ENCODE measurements around the gene MAPKAP1.

The MAPKAP1 gene

GRCh38 chr9:125485471-125486151 is 221.4 kb downstream of the MAPKAP1 start:
- H3F3A ChIP-seq (ENCODE audit: insufficient read depth) = no peaks in the 10 kb centered on the region
- TF ChIP-seq EZH2phosphoT487 (conservative IDR thresholded peaks at IDR 0.05; ENCODE audit: low read length) = no peak
- no peak for TF ChIP-seq CTCF (IDR thresholded peaks at IDR 0.05; ENCODE audit: insufficient read depth, low read length, poor library complexity, severe bottlenecking)
- no peak overlapping the region for H3K27ac ChIP-seq (ENCODE audit: low read depth, low read length)
- H3K4me3 ChIP-seq (ENCODE audit: insufficient read depth, low read length, poor library complexity, severe bottlenecking) = no peak overlapping the region
- H3K79me2 ChIP-seq (ENCODE audit: insufficient read depth, low read length) = no peaks in the 10 kb centered on the region
- no peaks in the 10 kb centered on the region for H3K9me2 ChIP-seq (replicated peaks; ENCODE audit: insufficient read depth, low read length)
- no peaks in the 10 kb centered on the region for H3K27me3 ChIP-seq (ENCODE audit: low read length)
- no peak overlapping the region for H3K9ac ChIP-seq (ENCODE audit: low read length)
- H3K4me2 ChIP-seq (ENCODE audit: low read depth, low read length, poor library complexity, severe bottlenecking) = no peak overlapping the region
- H3K36me3 ChIP-seq (ENCODE audit: low read length) = no peaks in the 10 kb centered on the region
- no peaks in the 10 kb centered on the region for H3K9me3 ChIP-seq (ENCODE audit: insufficient read depth, low read length)
- no peak overlapping the region for H2AFZ ChIP-seq (ENCODE audit: low read depth, low read length, severe bottlenecking)
- H4K20me1 ChIP-seq (ENCODE audit: low read depth, low read length) = no peaks in the 10 kb centered on the region

- Histone ChIP-seq H3K4me2 (ENCODE audit: low read depth, low read length, poor library complexity, severe bottlenecking) (no peak overlapping the region), H2AFZ (ENCODE audit: low read depth, low read length, severe bottlenecking) (no peak overlapping the region), H3K9me3 (ENCODE audit: insufficient read depth, low read length) (no peaks in the 10 kb centered on the region), H3K27me3 (ENCODE audit: low read length) (no peaks in the 10 kb centered on the region), H4K20me1 (ENCODE audit: low read depth, low read length) (no peaks in the 10 kb centered on the region), H3K27ac (ENCODE audit: low read depth, low read length) (no peak overlapping the region), H3K9ac (ENCODE audit: low read length) (no peak overlapping the region), H3K4me3 (ENCODE audit: insufficient read depth, low read length, poor library complexity, severe bottlenecking) (no peak overlapping the region), H3K79me2 (ENCODE audit: insufficient read depth, low read length) (no peaks in the 10 kb centered on the region), H3K9me2 (replicated peaks; ENCODE audit: insufficient read depth, low read length) (no peaks in the 10 kb centered on the region), H3K36me3 (ENCODE audit: low read length) (no peaks in the 10 kb centered on the region), H3F3A (ENCODE audit: insufficient read depth) (no peaks in the 10 kb centered on the region)
- TF ChIP-seq EZH2phosphoT487 (conservative IDR thresholded peaks at IDR 0.05; ENCODE audit: low read length) (no peak), CTCF (IDR thresholded peaks at IDR 0.05; ENCODE audit: insufficient read depth, low read length, poor library complexity, severe bottlenecking) (no peak)
Measured at GRCh38 chr9:125484350-125485282, 222.4 kb downstream of the MAPKAP1 start.

GRCh38 chr9:125483697-125484096 is 223.3 kb downstream of the MAPKAP1 start:
- H3K36me3 ChIP-seq (ENCODE audit: low read length) = no peaks in the 10 kb centered on the region
- H3K27ac ChIP-seq (ENCODE audit: low read depth, low read length) = no peak overlapping the region
- no peak overlapping the region for H3K4me2 ChIP-seq (ENCODE audit: low read depth, low read length, poor library complexity, severe bottlenecking)
- no peaks in the 10 kb centered on the region for H3F3A ChIP-seq (ENCODE audit: insufficient read depth)
- no peak overlapping the region for H3K9ac ChIP-seq (ENCODE audit: low read length)
- no peaks in the 10 kb centered on the region for H3K27me3 ChIP-seq (ENCODE audit: low read length)
- no peak overlapping the region for H3K4me3 ChIP-seq (ENCODE audit: insufficient read depth, low read length, poor library complexity, severe bottlenecking)
- H4K20me1 ChIP-seq (ENCODE audit: low read depth, low read length) = no peaks in the 10 kb centered on the region
- H2AFZ ChIP-seq (ENCODE audit: low read depth, low read length, severe bottlenecking) = no peak overlapping the region
- H3K79me2 ChIP-seq (ENCODE audit: insufficient read depth, low read length) = no peaks in the 10 kb centered on the region
- H3K9me3 ChIP-seq (ENCODE audit: insufficient read depth, low read length) = no peaks in the 10 kb centered on the region
- no peaks in the 10 kb centered on the region for H3K9me2 ChIP-seq (replicated peaks; ENCODE audit: insufficient read depth, low read length)
- TF ChIP-seq EZH2phosphoT487 (conservative IDR thresholded peaks at IDR 0.05; ENCODE audit: low read length) (no peak), CTCF (IDR thresholded peaks at IDR 0.05; ENCODE audit: insufficient read depth, low read length, poor library complexity, severe bottlenecking) (no peak)
